Measurements from ENCODE around the gene DDX6.
"Not testable (repeated sequence)": the region's sequence is repeated elsewhere in the genome, so short reads cannot be mapped to it uniquely, and the experiment has no call there.

The DDX6 gene

DNA sequence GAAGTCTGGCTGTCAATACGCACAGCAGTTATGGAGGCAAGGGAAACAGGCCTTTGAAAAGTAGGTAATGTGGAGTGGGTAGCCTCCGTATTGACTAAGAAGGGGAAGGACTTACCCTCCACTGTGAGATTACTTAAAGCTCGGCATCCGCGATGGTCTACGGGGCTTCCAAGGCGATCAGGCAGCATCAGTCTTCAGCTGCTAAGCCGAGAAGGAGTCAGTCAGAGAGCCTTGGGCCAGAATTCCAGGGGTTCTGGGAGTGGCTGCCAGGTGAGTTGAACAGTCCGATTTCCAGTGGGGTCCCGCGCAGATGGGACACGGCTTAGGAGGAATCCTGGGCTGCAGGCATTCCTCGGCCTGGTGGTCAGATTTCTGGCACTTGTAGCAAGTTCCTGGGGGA is 70.9 kb downstream of the DDX6 start:
- H3K9ac ChIP-seq (ENCODE audit: low read depth in 1 of 2, low read length in 2 of 2); H3K9me3 ChIP-seq (ENCODE audit: control insufficient read depth in 1 of 2, low read length in 2 of 2); H3K4me3 ChIP-seq (ENCODE audit: low read depth in 1 of 2, low read length in 2 of 2); H3K27ac ChIP-seq (ENCODE audit: low read depth, low read length); H3K27me3 ChIP-seq (ENCODE audit: control insufficient read depth in 1 of 2, insufficient read depth in 2 of 2, low read length in 2 of 2); H3K36me3 ChIP-seq (ENCODE audit: control insufficient read depth in 1 of 2, insufficient read depth in 2 of 2, low read length in 2 of 2); H3K4me1 ChIP-seq (ENCODE audit: control insufficient read depth in 1 of 2, insufficient read depth in 2 of 2, low read length in 2 of 2): not testable (repeated sequence)

DNA sequence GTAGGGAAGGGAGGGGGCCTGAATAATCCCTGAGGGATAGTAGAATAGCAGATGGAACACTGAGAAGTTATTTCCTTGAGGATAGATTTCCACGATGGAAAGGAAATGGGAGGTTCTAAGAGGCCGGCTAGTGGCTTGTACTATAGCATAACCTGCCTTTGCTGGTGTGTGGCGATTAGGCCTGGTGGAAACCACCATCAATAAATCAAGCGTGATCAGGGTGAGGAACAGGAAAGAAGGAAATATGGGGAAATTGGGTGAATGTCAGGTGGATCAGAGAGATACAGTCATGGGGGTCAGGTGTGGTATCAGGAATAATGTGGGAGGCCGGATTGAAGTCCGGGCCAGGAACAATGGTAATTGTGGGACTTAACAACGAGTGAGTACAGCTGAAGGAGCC is 72.4 kb downstream of the DDX6 start:
- H3K4me3 ChIP-seq (ENCODE audit: low read depth in 1 of 2, low read length in 2 of 2); H3K9me3 ChIP-seq (ENCODE audit: control insufficient read depth in 1 of 2, low read length in 2 of 2); H3K27ac ChIP-seq (ENCODE audit: low read depth, low read length); H3K27me3 ChIP-seq (ENCODE audit: control insufficient read depth in 1 of 2, insufficient read depth in 2 of 2, low read length in 2 of 2); H3K36me3 ChIP-seq (ENCODE audit: control insufficient read depth in 1 of 2, insufficient read depth in 2 of 2, low read length in 2 of 2); H3K4me1 ChIP-seq (ENCODE audit: control insufficient read depth in 1 of 2, insufficient read depth in 2 of 2, low read length in 2 of 2); H3K9ac ChIP-seq (ENCODE audit: low read depth in 1 of 2, low read length in 2 of 2): not testable (repeated sequence)

DNA sequence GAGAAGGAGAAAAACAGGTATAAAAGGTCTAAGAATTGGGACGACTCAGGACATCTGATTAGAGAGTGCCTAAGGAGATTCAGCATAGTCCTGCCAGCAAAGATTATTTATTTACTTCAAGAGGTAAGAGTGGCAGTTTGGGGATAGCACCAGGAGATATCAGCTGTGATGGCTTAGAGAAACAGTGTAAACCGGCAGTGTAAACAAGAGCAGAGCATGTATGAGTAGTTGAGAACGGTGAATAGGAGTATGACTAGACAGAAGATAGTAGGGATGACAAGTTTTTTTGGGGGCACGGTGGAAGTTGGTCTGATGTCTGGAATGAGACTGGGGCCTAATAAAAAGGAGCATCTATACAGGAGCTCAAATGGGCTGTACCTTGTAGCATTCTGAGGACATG is 73.2 kb downstream of the DDX6 start:
- not testable (repeated sequence) for H3K4me1 ChIP-seq (ENCODE audit: control insufficient read depth in 1 of 2, insufficient read depth in 2 of 2, low read length in 2 of 2); H3K36me3 ChIP-seq (ENCODE audit: control insufficient read depth in 1 of 2, insufficient read depth in 2 of 2, low read length in 2 of 2); H3K9me3 ChIP-seq (ENCODE audit: control insufficient read depth in 1 of 2, low read length in 2 of 2); H3K9ac ChIP-seq (ENCODE audit: low read depth in 1 of 2, low read length in 2 of 2); H3K4me3 ChIP-seq (ENCODE audit: low read depth in 1 of 2, low read length in 2 of 2); H3K27ac ChIP-seq (ENCODE audit: low read depth, low read length); H3K27me3 ChIP-seq (ENCODE audit: control insufficient read depth in 1 of 2, insufficient read depth in 2 of 2, low read length in 2 of 2)

DNA sequence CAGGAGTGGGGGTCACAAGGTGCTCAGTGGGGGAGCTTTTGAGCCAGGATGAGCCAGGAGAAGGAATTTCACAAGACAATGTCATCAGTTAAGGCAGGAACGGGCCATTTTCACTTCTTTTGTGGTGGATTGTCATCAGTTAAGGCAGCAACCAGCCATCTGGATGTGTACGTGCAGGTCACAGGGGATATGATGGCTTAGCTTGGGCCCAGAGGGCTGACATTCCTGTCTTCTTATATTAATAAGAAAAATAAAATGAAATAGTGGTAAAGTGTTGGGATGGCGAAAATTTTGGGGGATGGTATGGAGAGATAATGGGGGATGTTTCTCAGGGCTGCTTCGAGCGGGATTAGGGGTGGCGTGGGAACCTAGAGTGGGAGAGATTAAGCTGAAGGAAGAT is 73.7 kb downstream of the DDX6 start:
- not testable (repeated sequence) for H3K9me3 ChIP-seq (ENCODE audit: control insufficient read depth in 1 of 2, low read length in 2 of 2); H3K4me3 ChIP-seq (ENCODE audit: low read depth in 1 of 2, low read length in 2 of 2); H3K4me1 ChIP-seq (ENCODE audit: control insufficient read depth in 1 of 2, insufficient read depth in 2 of 2, low read length in 2 of 2); H3K9ac ChIP-seq (ENCODE audit: low read depth in 1 of 2, low read length in 2 of 2); H3K27me3 ChIP-seq (ENCODE audit: control insufficient read depth in 1 of 2, insufficient read depth in 2 of 2, low read length in 2 of 2); H3K36me3 ChIP-seq (ENCODE audit: control insufficient read depth in 1 of 2, insufficient read depth in 2 of 2, low read length in 2 of 2); H3K27ac ChIP-seq (ENCODE audit: low read depth, low read length)

DNA sequence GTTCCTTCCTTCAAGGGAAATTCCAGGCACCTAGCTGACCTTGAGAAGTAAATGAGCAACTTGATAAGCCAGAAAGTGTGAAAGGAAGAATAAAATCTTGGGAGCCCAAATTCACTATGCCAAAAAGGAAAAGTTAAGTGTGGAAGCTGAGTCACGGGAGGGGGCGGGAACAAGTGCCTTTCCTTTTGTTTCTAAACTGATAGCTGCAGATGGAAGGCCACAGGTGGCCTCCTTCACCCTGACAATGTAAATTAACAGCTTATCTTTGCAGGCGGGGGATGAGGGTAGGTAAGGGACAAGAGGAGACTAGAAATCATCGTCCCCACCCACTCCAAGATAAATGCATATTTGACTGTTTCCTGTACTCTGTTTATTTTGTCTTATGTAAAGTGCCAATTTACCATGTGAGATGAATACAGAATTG is 75.1 kb downstream of the DDX6 start:
- H3K9me3 ChIP-seq (ENCODE audit: control insufficient read depth in 1 of 2, low read length in 2 of 2), result no peaks in the 10 kb centered on the region
- H3K4me3 ChIP-seq (ENCODE audit: low read depth in 1 of 2, low read length in 2 of 2), result no peak overlapping the region
- H3K27ac ChIP-seq (ENCODE audit: low read depth, low read length), result no peak overlapping the region
- peaks cover 0 to 4% of the 10 kb centered on the region in 2 donors for H3K4me1 ChIP-seq (ENCODE audit: control insufficient read depth in 1 of 2, insufficient read depth in 2 of 2, low read length in 2 of 2)
- H3K9ac ChIP-seq (ENCODE audit: low read depth in 1 of 2, low read length in 2 of 2), result no peak overlapping the region
- H3K36me3 ChIP-seq (ENCODE audit: control insufficient read depth in 1 of 2, insufficient read depth in 2 of 2, low read length in 2 of 2), result no peaks in the 10 kb centered on the region
- H3K27me3 ChIP-seq (ENCODE audit: control insufficient read depth in 1 of 2, insufficient read depth in 2 of 2, low read length in 2 of 2), result no peaks in the 10 kb centered on the region

DNA sequence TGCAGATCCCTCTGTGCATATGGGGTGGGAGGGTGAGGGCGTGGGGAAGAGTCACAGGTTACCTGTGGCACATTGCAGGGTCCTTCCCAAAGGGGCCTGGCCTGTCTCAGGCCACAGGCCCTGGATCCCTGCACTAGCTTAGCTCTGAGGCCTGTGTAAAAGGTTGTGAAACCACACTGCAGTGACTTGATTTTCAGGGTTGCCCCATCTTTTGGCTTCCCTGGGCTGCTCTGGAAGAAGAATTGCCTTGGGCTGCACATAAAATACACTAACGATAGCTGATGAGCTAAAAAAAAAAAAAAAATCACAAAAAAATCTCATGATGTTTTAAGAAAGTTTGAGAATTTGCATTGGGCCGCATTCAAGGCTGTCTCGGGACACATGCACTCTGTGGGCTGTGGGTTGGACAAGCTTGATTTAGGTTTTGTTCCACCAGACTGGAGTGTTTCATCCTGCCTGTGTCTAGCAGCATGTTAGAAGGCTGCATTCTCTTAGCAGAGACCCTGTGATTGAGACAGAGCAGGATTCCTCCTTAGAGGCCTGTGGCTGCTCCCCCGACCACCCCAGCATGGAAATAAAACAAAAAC is 75.6 kb downstream of the DDX6 start:
- Histone ChIP-seq H3K4me1 (ENCODE audit: control insufficient read depth in 1 of 2, insufficient read depth in 2 of 2, low read length in 2 of 2) (peaks cover 0 to 4% of the 10 kb centered on the region in 2 donors), H3K4me3 (ENCODE audit: low read depth in 1 of 2, low read length in 2 of 2) (no peak overlapping the region), H3K9ac (ENCODE audit: low read depth in 1 of 2, low read length in 2 of 2) (no peak overlapping the region), H3K36me3 (ENCODE audit: control insufficient read depth in 1 of 2, insufficient read depth in 2 of 2, low read length in 2 of 2) (no peaks in the 10 kb centered on the region), H3K9me3 (ENCODE audit: control insufficient read depth in 1 of 2, low read length in 2 of 2) (no peaks in the 10 kb centered on the region), H3K27me3 (ENCODE audit: control insufficient read depth in 1 of 2, insufficient read depth in 2 of 2, low read length in 2 of 2) (no peaks in the 10 kb centered on the region), H3K27ac (ENCODE audit: low read depth, low read length) (no peak overlapping the region)

DNA sequence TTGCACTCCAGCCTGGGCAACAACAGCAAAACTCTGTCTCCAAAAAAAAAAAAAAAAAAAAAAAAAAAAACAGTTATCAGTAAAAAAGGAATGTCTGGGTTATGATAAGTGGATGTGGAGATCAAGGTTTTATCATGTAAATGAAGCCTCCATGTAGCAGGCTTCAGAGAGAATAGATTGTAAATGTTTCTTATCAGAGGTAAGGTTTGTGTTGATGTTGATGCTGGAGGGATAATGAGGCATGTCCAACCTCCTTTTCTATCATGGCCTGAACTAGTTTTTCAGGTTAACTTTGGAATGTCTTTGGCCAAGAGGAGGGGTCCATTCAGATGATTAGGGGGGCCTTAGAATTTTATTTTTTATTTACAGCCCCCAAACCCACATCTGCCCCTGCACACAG is 76.1 kb downstream of the DDX6 start:
- H3K9me3 ChIP-seq (ENCODE audit: control insufficient read depth in 1 of 2, low read length in 2 of 2), result no peaks in the 10 kb centered on the region
- peaks cover 0 to 4% of the 10 kb centered on the region in 2 donors for H3K4me1 ChIP-seq (ENCODE audit: control insufficient read depth in 1 of 2, insufficient read depth in 2 of 2, low read length in 2 of 2)
- H3K27me3 ChIP-seq (ENCODE audit: control insufficient read depth in 1 of 2, insufficient read depth in 2 of 2, low read length in 2 of 2), result no peaks in the 10 kb centered on the region
- no peak overlapping the region for H3K9ac ChIP-seq (ENCODE audit: low read depth in 1 of 2, low read length in 2 of 2)
- H3K36me3 ChIP-seq (ENCODE audit: control insufficient read depth in 1 of 2, insufficient read depth in 2 of 2, low read length in 2 of 2), result no peaks in the 10 kb centered on the region
- no peak overlapping the region for H3K4me3 ChIP-seq (ENCODE audit: low read depth in 1 of 2, low read length in 2 of 2)
- H3K27ac ChIP-seq (ENCODE audit: low read depth, low read length), result no peak overlapping the region

DNA sequence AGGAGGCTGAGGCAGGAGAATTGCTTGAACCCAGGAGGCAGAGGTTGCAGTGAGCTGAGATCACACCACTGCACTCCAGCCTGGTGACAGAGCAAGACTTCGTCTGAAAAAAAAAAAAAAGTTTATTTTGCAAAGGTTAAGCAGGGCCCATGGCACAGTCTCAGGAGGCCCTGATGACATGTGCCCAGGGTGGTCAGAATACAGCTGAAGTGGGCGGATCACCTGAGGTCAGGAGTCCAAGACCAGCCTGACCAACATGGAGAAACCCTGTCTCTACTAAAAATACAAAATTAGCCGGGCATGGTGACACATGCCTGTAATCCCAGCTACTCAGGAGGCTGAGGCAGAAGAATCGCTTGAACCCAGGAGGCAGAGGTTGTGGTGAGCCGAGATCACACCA is 76.5 kb downstream of the DDX6 start:
- not testable (repeated sequence) for H3K4me1 ChIP-seq (ENCODE audit: control insufficient read depth in 1 of 2, insufficient read depth in 2 of 2, low read length in 2 of 2); H3K36me3 ChIP-seq (ENCODE audit: control insufficient read depth in 1 of 2, insufficient read depth in 2 of 2, low read length in 2 of 2); H3K9ac ChIP-seq (ENCODE audit: low read depth in 1 of 2, low read length in 2 of 2); H3K27ac ChIP-seq (ENCODE audit: low read depth, low read length); H3K27me3 ChIP-seq (ENCODE audit: control insufficient read depth in 1 of 2, insufficient read depth in 2 of 2, low read length in 2 of 2); H3K9me3 ChIP-seq (ENCODE audit: control insufficient read depth in 1 of 2, low read length in 2 of 2); H3K4me3 ChIP-seq (ENCODE audit: low read depth in 1 of 2, low read length in 2 of 2)

DNA sequence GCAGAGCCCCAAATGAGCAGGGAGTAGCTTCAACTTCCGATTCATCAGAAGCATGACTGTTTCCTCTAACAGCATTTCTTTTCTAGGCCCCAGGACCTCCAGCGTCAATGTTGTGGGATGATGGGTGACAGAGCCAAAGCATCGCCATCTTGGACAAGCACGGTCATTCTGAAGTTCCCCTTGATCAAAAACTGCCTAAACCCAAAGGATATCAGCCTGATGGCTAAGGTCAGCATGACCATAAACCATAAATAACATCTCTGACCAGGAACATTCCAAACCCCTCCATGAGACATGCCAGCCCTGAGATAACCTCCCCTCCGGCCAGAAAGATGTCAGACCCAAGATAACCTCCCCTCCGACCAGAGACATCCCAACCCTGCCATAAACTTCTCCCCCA is 82.7 kb downstream of the DDX6 start:
- H3K9ac ChIP-seq (ENCODE audit: low read depth in 1 of 2, low read length in 2 of 2), result no peak overlapping the region
- H3K4me3 ChIP-seq (ENCODE audit: low read depth in 1 of 2, low read length in 2 of 2), result no peak overlapping the region
- no peaks in the 10 kb centered on the region for H3K36me3 ChIP-seq (ENCODE audit: control insufficient read depth in 1 of 2, insufficient read depth in 2 of 2, low read length in 2 of 2)
- H3K27ac ChIP-seq (ENCODE audit: low read depth, low read length), result no peak overlapping the region
- H3K9me3 ChIP-seq (ENCODE audit: control insufficient read depth in 1 of 2, low read length in 2 of 2), result no peaks in the 10 kb centered on the region
- H3K27me3 ChIP-seq (ENCODE audit: control insufficient read depth in 1 of 2, insufficient read depth in 2 of 2, low read length in 2 of 2), result no peaks in the 10 kb centered on the region
- H3K4me1 ChIP-seq (ENCODE audit: control insufficient read depth in 1 of 2, insufficient read depth in 2 of 2, low read length in 2 of 2), result peaks cover 0 to 6% of the 10 kb centered on the region in 2 donors

DNA sequence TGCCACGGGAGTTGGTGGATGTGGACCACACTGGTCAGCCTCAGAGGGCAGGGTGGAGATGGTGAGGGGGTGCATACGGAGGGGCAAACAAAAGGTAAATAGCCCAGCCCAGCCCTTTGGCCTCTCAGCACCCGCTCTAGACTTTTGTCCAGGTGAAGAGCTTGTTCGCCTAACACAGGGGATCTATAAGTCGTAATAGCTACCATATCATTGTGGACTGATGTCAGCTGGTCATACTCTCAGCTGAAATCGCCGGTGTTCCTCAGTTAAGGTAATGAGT is 84.5 kb downstream of the DDX6 start:
- Histone ChIP-seq H3K4me1 (ENCODE audit: control insufficient read depth in 1 of 2, insufficient read depth in 2 of 2, low read length in 2 of 2) (peaks cover 0 to 6% of the 10 kb centered on the region in 2 donors), H3K4me3 (ENCODE audit: low read depth in 1 of 2, low read length in 2 of 2) (no peak overlapping the region), H3K9ac (ENCODE audit: low read depth in 1 of 2, low read length in 2 of 2) (no peak overlapping the region), H3K27ac (ENCODE audit: low read depth, low read length) (no peak overlapping the region), H3K9me3 (ENCODE audit: control insufficient read depth in 1 of 2, low read length in 2 of 2) (no peaks in the 10 kb centered on the region), H3K36me3 (ENCODE audit: control insufficient read depth in 1 of 2, insufficient read depth in 2 of 2, low read length in 2 of 2) (no peaks in the 10 kb centered on the region), H3K27me3 (ENCODE audit: control insufficient read depth in 1 of 2, insufficient read depth in 2 of 2, low read length in 2 of 2) (no peaks in the 10 kb centered on the region)

DNA sequence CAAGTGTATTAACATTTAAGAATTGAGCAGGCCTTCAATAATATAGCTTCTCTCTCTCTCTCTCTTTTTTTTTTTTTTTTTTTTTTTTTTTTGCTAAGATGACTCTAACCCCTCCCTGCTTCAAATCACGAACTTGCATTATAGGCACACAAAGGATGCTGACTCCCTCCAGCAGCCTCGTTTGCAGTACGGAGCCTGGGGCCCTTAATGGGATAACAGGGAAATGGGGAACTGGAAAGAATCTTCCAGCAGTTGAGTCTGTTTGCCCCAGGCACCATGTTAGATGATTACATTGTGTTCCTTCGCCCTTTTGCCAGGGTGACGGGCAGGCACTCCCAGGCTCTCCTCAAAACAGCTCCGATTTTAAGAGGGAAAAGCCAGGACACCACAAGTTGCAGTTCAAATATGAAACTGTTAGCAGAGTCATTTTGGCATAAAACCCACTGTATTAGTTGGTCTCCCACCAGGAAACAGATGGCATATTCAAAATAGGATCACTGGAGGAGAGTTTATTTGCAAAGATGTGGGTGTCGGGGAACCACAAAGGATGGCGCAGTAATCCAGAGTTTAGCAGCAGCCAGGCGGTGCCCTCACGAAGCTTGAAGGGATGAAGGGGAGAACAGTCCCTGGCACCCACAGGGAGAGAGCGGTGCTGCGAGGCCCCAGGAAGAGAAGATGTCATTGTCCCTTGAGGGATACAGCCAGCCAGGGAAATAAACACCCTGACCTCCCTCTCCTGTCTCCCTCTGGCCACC is 85.0 kb downstream of the DDX6 start:
- H3K9me3 ChIP-seq (ENCODE audit: control insufficient read depth in 1 of 2, low read length in 2 of 2), result no peaks in the 10 kb centered on the region
- no peaks in the 10 kb centered on the region for H3K36me3 ChIP-seq (ENCODE audit: control insufficient read depth in 1 of 2, insufficient read depth in 2 of 2, low read length in 2 of 2)
- no peak overlapping the region for H3K4me3 ChIP-seq (ENCODE audit: low read depth in 1 of 2, low read length in 2 of 2)
- no peaks in the 10 kb centered on the region for H3K27me3 ChIP-seq (ENCODE audit: control insufficient read depth in 1 of 2, insufficient read depth in 2 of 2, low read length in 2 of 2)
- peaks cover 0 to 6% of the 10 kb centered on the region in 2 donors for H3K4me1 ChIP-seq (ENCODE audit: control insufficient read depth in 1 of 2, insufficient read depth in 2 of 2, low read length in 2 of 2)
- no peak overlapping the region for H3K9ac ChIP-seq (ENCODE audit: low read depth in 1 of 2, low read length in 2 of 2)
- H3K27ac ChIP-seq (ENCODE audit: low read depth, low read length), result no peak overlapping the region

Data from duodenal mucosa (tissue), 2 donors.